Measurements from ENCODE around the gene MRC1.

Gene MRC1

DNA sequence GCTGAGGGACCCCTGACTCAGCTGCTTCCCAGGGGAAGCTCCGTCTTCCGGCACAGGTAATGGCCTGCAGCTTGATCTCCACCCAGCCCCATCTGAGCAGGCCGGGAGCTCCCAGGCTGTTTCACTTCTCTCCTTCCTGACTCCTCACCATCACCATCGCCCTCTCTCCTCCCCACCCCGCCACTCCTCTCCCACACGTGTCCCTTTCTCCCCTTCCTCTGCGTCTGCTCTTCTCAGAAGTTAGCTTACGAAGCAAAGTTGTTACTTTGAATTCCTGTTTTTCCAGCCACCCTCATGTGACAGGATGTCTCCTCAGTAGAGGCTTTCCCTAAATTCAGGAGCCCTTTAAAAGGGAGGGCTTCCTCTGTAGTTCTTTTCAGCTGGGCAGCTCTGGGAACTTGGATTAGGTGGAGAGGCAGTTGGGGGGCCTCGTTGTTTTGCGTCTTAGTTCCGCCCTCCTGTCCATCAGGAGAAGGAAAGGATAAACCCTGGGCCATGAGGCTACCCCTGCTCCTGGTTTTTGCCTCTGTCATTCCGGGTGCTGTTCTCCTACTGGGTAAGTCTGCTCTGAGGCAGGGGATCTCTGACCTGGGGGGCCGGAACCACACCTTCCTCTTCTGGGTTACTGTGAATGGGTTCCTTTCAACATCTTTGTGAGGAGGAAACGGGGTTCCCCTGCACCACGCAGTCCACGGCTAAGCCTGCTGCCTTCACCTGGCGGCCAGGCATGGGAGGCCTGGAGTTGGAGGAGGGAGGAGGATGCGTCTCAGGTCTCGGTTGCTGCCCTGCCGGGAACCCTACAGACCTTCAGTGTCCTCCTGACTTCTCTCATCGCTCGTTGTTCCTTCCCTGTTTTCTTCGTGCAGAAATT, at the start of gene MRC1:
TSS of gene MRC1 (plus strand) at position 378 of the 871 bp plus-strand sequence. CDS start at position 496, 118 bp downstream.
- no peak for DNase-seq

DNA sequence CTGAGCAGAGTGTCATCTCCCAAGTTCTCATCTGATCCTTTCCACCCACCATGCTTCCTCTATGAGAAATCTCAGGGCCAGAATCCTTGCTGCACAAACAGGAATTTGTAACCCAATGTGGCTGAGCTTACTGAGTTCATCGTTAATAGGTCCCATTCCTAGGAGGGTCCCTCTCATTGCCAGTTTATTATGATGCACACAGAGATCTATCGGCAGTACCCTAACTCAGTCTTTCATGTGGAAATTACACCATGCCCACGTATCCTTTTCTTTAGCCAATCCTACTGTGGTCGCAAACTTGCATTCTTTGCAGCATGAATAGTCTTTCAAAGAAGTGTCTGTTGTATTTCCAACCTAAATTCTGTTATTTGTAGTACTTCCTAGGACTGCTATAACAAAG, 45.0 kb upstream of the MRC1 start:
- DNase-seq, result no peak

DNA sequence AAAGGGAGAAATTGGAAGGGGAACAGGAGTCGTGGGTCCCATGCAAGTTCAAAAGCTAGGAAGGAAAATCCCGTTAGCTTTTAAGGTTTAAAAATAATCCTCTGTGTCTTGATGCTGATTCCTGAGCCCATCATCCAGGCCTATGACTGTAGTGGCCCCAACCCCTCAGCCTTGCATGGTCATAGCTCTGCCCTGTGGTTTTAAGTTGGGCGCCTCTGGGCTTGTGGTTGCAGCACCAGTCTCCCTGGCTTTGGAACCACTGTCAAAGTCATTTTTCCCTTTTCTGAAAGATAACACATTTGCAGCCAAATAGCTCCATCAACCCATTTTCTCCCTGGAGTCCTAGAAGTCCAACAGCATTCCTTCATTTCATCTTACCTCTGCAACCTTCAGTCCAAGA, 43.5 kb upstream of the MRC1 start:
- no peak for DNase-seq

GRCh38 chr10:17766731-17767130, 42.4 kb upstream of the MRC1 start:
- DNase-seq, result no peak

DNA sequence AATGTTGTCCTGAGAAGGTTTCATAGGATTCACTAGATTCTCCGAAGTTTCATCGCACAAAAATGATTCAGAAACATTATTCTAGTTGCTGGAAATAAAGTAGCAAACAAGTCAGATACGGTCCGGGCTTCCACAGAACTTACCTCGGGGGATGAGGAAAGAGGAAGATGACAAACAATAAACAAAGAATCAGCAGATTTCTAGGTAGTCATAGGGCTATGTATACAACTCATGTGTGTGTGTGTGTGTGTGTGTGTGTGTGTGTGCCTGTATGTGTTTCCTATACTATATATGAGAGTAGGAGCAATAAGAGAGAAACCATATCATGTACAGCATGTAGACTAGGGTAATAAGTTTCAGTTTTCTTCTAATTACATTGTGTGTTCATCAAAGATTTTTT, 40.7 kb upstream of the MRC1 start:
- no peak for DNase-seq

DNA sequence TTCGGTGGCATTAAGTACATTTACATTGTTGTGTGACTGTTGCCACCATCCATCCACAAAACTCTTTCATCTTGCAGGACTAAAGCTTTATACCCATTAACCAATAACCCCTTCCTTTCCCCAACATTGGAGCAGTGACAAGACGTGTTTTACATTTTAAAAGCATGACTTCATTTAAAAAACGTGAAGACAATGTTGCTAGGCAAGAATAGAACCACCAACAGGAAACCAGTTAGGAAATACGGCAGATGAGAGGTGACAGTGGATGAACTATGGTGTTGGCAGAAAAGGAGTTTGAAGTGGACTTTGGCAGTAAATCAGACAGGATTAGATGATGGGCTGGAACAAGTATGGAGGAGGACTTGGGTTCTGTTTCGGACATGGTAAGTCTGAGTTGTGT, 40.2 kb upstream of the MRC1 start:
- DNase-seq, result no peak

GRCh38 chr10:17771017-17771416, 38.1 kb upstream of the MRC1 start:
- no peak for DNase-seq

DNA sequence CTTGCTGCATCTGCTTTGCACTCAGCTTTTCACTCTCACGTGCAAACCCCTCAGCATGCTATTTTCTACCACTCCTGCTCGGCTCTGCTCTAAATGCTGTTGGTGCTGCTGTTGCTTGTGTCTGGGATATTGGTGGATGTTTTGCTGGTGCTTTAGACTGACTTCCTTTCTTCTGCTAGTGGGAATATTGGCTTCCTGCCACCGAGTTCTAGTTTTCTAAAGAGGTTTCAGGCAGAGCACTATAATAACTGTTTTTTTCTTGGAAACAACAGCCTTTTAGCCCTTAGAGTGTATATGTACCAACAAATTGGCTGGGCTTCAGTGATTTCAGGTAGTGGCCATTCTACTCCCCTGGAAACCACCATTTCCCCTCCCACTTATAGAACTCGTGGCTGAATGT, 29.4 kb upstream of the MRC1 start:
- no peak for DNase-seq

- no peak for DNase-seq
Measured at GRCh38 chr10:17780727-17781126, 28.4 kb upstream of the MRC1 start.

- no peak for DNase-seq
Measured at GRCh38 chr10:17781856-17782255, 27.3 kb upstream of the MRC1 start.

DNA sequence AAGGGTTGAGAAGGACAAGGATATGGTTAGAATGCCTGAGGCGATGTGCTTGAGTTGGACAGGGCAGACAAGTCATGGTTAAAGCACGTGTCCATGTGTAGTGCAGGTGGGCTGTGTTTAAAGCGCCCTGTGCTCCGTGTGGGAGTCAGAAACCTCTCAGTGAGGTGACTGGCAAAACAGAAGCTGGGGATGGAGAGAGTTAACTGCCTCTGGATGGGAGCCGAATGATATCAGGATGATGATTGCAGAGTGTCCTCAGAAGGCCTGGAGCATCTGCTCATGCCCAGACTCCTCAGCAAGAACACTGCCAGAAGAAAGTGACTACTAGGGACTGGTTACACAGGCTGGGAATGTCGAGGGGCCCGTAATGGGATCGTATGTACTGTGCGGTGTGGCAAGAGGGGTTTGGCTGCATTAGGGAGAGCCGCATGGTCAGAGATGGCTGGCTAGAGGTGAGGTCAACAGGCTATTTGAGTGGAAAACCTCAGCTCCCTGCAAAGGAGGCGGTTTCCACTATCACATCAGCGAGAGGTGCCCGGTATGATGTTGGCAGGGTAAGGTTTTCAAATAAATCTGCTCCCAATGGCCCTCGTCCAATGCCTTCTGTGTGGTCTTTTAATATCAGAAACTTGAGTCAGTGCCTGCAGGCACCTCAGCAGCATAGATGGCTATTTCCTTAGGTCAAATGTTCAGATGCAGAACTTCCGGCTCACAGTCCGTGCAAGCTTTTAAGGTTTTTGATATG, 26.1 kb upstream of the MRC1 start:
- DNase-seq, result no peak

- DNase-seq, result no peak
Measured at GRCh38 chr10:17783751-17784150, 25.4 kb upstream of the MRC1 start.

DNA sequence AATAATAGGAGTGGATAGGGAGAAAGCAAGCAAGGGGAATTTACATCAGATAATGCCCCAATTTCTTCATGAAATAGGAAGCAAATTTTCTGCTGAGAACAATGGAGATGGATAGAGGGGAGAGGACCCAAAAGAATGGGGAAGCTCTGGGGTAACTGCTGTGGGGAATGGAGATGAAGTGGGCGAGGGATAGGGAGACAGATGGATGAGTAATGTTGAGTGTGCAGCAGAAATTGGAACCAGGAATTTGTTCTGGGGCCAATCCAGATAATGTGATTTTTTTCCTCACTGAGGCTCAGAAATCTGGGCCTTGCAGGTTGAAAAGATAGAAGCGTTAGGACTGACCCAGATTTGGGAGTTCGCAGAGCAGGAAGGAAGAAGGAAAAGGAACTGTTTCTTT, 24.5 kb upstream of the MRC1 start:
- no peak for DNase-seq

DNA sequence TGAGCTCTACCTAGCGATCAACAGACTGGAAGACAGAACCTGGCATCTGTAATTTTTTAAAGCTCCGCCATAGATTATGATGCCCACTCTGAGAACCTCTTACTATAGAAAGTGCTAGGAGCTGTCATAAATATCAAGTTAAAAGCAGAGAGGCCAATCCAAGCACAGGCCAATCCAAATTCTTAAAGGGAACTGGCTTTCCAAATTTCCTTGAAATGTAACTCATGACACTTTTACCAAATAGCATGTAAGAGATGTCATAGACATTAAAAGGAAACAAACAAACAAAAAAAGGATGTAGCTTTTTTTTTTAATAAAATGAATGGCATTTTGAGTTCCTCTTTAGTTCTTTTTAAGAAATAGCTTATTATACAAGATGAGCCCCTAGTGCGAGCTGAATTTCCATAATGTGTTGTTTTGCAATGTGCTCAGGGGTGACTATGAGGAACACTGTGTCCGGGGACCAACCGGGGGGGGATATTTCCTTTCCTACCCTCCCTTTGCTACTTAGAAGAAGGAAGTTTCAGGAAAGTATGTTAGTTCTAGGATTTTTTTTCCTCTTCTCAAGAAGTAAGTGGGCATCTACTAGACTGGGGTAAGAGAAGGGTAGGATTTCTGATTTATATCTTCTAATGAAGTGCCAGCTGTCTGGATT, 23.7 kb upstream of the MRC1 start:
- DNase-seq, result no peak

- no peak for DNase-seq
Measured at GRCh38 chr10:17787087-17787961, 21.8 kb upstream of the MRC1 start.

DNA sequence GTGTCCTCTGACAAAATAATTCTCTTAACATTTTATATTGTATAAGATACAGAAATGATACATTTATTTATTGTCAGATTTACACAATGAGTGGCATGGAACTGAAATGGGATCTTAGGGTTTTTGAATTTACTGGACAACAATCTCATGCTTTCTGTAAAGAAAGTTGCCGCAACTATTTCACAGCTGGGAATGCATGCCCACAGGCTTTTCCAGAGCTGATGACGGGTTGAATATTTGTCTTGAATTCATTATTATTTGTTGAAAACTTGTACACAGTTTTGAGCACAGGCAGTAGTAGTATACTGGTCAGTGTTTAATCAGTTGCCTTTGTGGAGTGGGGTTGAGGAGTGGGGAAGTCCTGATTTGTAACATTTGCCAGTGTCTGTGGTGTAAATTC, 20.5 kb upstream of the MRC1 start:
- no peak for DNase-seq

- no peak for DNase-seq
Measured at GRCh38 chr10:17789396-17789795, 19.8 kb upstream of the MRC1 start.

- no peak for DNase-seq
Measured at GRCh38 chr10:17790651-17791050, 18.5 kb upstream of the MRC1 start.

GRCh38 chr10:17792991-17793390, 16.2 kb upstream of the MRC1 start:
- DNase-seq, result no peak

- no peak for DNase-seq
Measured at GRCh38 chr10:17793823-17794644, 15.1 kb upstream of the MRC1 start.

GRCh38 chr10:17795083-17795482, 14.1 kb upstream of the MRC1 start:
- DNase-seq, result no peak
